HCT116 (cell line): ENCODE data around the gene RIN1. TPM values are rescaled to one million over a fixed set of nuclear protein-coding genes. Genes with fewer than 3 reads are reported as not detected.

Source experiments
- ATAC-seq: fragments of 200-7000 bp; cut with Tn5 transposase; 2 replicates; pipeline ENCODE4 v1.9.1; 2020; ENCODE audit warnings: mild to moderate bottlenecking, moderate library complexity
- BruUV-seq: library from RNA; stranded (reverse); fragments of 400-500 nt; replicated peaks from 2 replicates; lab custom pipeline; 2021; lab: Mats Ljungman, UMichigan
- CTCF ChIA-PET: fragments of 300-600 bp; sonication (Branson Sonifier 250); formaldehyde crosslinking; loops from one replicate; lab custom pipeline; 2021; ENCODE audit warnings: antibody characterized with exemption; lab: Charles Lee
- POLR2A ChIA-PET: fragments of 300-600, 350-600 bp; sonication (Branson Sonifier 250); formaldehyde crosslinking; loops from one replicate; lab custom pipeline; 2021; ENCODE audit warnings: antibody characterized with exemption; lab: Charles Lee
- RAD21 ChIA-PET, 2 experiments: fragments of 300-600 bp; sonication (Branson Sonifier 250); formaldehyde crosslinking; loops; one replicate each; lab custom pipeline; 2023; ENCODE audit warnings: low total read pairs in 2 of 2; ENCODE audit not compliant: uncharacterized antibody in 2 of 2, unreplicated experiment in 2 of 2, low non-redundant PET in 1 of 2; lab: Charles Lee
- DNase-seq: peaks from one replicate; pipeline ENCODE4 v3.0.0-alpha.2; 2010; ENCODE audit warnings: low read depth, low spot score
- H2AFZ ChIP-seq: fragments of 200-600 bp; shearing (Covaris generic), sonication (generic); 2 replicates; pipeline ENCODE4 v1.6.1; 2017; ENCODE audit warnings: low read depth, mixed run types, mixed read lengths, antibody characterized with exemption, low read length; ENCODE audit not compliant: poor library complexity, severe bottlenecking
- H3K27ac ChIP-seq: 2 replicates; pipeline ENCODE4 v1.5.1; 2012; ENCODE audit warnings: low read depth, low read length
- H3K27me3 ChIP-seq: fragments of 200-600 bp; sonication (generic); 2 replicates; pipeline ENCODE4 v1.6.1; 2016; ENCODE audit warnings: mixed run types, low read length, mixed read lengths; ENCODE audit not compliant: insufficient read depth
- H3K36me3 ChIP-seq, 2 experiments: fragments of 200-500 bp in 1 of 2; fragments of 200-600 bp in 1 of 2; sonication (Bioruptor generic) in 1 of 2; sonication (generic) in 1 of 2; 2 replicates each; pipeline versions ENCODE4 v1.5.1 to v1.6.1; 2014 to 2016; ENCODE audit warnings: low read length in 2 of 2, inconsistent platforms in 1 of 2, mixed read lengths in 1 of 2, mixed run types in 1 of 2; ENCODE audit not compliant: insufficient read depth in 2 of 2, control insufficient read depth in 1 of 2
- H3K4me1 ChIP-seq, 2 experiments: fragments of 200-600 bp in 1 of 2; sonication (generic) in 1 of 2; 2 replicates each; pipeline versions ENCODE4 v1.5.1 to v1.6.1; 2012 to 2017; ENCODE audit warnings: low read length in 2 of 2, inconsistent platforms in 1 of 2, mild to moderate bottlenecking in 1 of 2, mixed read lengths in 1 of 2, mixed run types in 1 of 2, moderate library complexity in 1 of 2; ENCODE audit not compliant: insufficient read depth in 2 of 2, control insufficient read depth in 1 of 2
- H3K4me2 ChIP-seq: fragments of 200-600 bp; sonication (generic); 2 replicates; pipeline ENCODE4 v1.6.1; 2017; ENCODE audit warnings: mixed run types, low read length, mixed read lengths
- H3K4me3 ChIP-seq, 2 experiments: fragments of 200-600 bp in 1 of 2; sonication (generic) in 1 of 2; replicated peaks in 1 of 2; 2 replicates each; pipeline ENCODE4 v1.5.1; 2011 to 2016; ENCODE audit warnings: low read length in 2 of 2, control low read depth in 1 of 2, low read depth in 1 of 2, mild to moderate bottlenecking in 1 of 2, mixed read lengths in 1 of 2, mixed run types in 1 of 2
- H3K79me2 ChIP-seq: fragments of 200-600 bp; sonication (generic); 2 replicates; pipeline ENCODE4 v1.6.1; 2017; ENCODE audit warnings: mild to moderate bottlenecking, mixed run types, low read length, moderate library complexity, mixed read lengths; ENCODE audit not compliant: insufficient read depth
- H3K9ac ChIP-seq: fragments of 200-600 bp; sonication (generic); 2 replicates; pipeline ENCODE4 v1.6.1; 2016; ENCODE audit warnings: low read length, mixed read lengths
- H3K9me2 ChIP-seq: fragments of 200-600 bp; sonication (generic), shearing (Covaris generic); 2 replicates; pipeline ENCODE4 v1.6.1; 2017; ENCODE audit warnings: mixed run types, mild to moderate bottlenecking, moderate library complexity; ENCODE audit not compliant: insufficient read depth
- H3K9me3 ChIP-seq, 2 experiments: fragments of 200-500 bp in 1 of 2; fragments of 200-600 bp in 1 of 2; sonication (Bioruptor generic) in 1 of 2; sonication (generic) in 1 of 2; 2 replicates each; pipeline ENCODE4 v1.6.1; 2014 to 2017; ENCODE audit warnings: low read length in 2 of 2, mixed read lengths in 2 of 2, inconsistent platforms in 1 of 2, low read depth in 1 of 2, mild to moderate bottlenecking in 1 of 2, mixed run types in 1 of 2, moderate library complexity in 1 of 2; ENCODE audit not compliant: control insufficient read depth in 1 of 2, insufficient read depth in 1 of 2
- H4K20me1 ChIP-seq: fragments of 200-600 bp; sonication (generic), shearing (Covaris generic); 2 replicates; pipeline ENCODE4 v1.6.1; 2017; ENCODE audit warnings: mixed run types, mild to moderate bottlenecking, moderate library complexity; ENCODE audit not compliant: insufficient read depth
- ATF3 ChIP-seq: IDR thresholded peaks from 2 replicates; pipeline ENCODE4 v1.6.1; 2012
- CBX3 ChIP-seq: IDR thresholded peaks from 2 replicates; pipeline ENCODE4 v1.6.1; 2012; ENCODE audit warnings: low read depth
- CTCF ChIP-seq, 3 experiments: fragments of 200-600 bp in 1 of 3; sonication (generic) in 1 of 3; IDR thresholded peaks in 2 of 3; conservative IDR thresholded peaks in 1 of 3; 2 replicates each; pipeline ENCODE4 v1.5.1; 2012 to 2017; ENCODE audit warnings: low read depth in 2 of 3, low read length in 2 of 3, antibody characterized with exemption in 1 of 3, borderline replicate concordance in 1 of 3, control low read depth in 1 of 3, mild to moderate bottlenecking in 1 of 3, mixed read lengths in 1 of 3, mixed run types in 1 of 3, moderate library complexity in 1 of 3; ENCODE audit not compliant: insufficient read depth in 1 of 3
- EGR1 ChIP-seq: IDR thresholded peaks from 2 replicates; pipeline ENCODE4 v1.6.1; 2012; ENCODE audit warnings: low read depth
- EZH2 ChIP-seq: fragments of 200-600 bp; sonication (generic); IDR thresholded peaks from 2 replicates; pipeline ENCODE4 v1.6.1; 2017; ENCODE audit warnings: antibody characterized with exemption, mixed run types
- EZH2phosphoT487 ChIP-seq: fragments of 200-600 bp; IDR thresholded peaks from 2 replicates; pipeline ENCODE4 v1.6.1; 2018; ENCODE audit warnings: antibody characterized with exemption, borderline replicate concordance
- FOSL1 ChIP-seq: IDR thresholded peaks from 2 replicates; pipeline ENCODE4 v1.6.1; 2012; ENCODE audit warnings: low read depth
- JUND ChIP-seq: IDR thresholded peaks from 2 replicates; pipeline ENCODE4 v1.6.1; 2012
- MAX ChIP-seq: IDR thresholded peaks from 2 replicates; pipeline ENCODE4 v1.6.1; 2012
- POLR2AphosphoS5 ChIP-seq: IDR thresholded peaks from 2 replicates; pipeline ENCODE4 v1.6.1; 2011; ENCODE audit warnings: mild to moderate bottlenecking, low read depth, low read length, moderate library complexity
- SIN3A ChIP-seq: IDR thresholded peaks from 2 replicates; pipeline ENCODE4 v1.6.1; 2012; ENCODE audit warnings: low read depth
- SRF ChIP-seq: IDR thresholded peaks from 2 replicates; pipeline ENCODE4 v1.6.1; 2012; ENCODE audit warnings: low read depth
- YY1 ChIP-seq: IDR thresholded peaks from 2 replicates; pipeline ENCODE4 v1.6.1; 2011; ENCODE audit warnings: low read length, low read depth, moderate library complexity, mild to moderate bottlenecking; ENCODE audit not compliant: insufficient replicate concordance; ENCODE audit errors: extremely low read depth
- ZFX ChIP-seq: fragments of 450-650 bp; IDR thresholded peaks from 2 replicates; pipeline ENCODE4 v1.6.1; 2017
- ZNF274 ChIP-seq: fragments of 200-500 bp; sonication (Bioruptor generic); IDR thresholded peaks from 2 replicates; pipeline ENCODE4 v1.6.1; 2014; ENCODE audit warnings: mild to moderate bottlenecking, low read depth, low read length, inconsistent platforms
- intact Hi-C: fragments of 100-400 bp; cut with micrococcal nuclease; formaldehyde crosslinking; loops from 2 replicates; pipeline ENCODE4 v1.10.0; 2022
- total RNA-seq: library from RNA; stranded (reverse); gene quantifications from one replicate; pipeline ENCODE4 v1.2.1, GENCODE V29; 2021; ENCODE audit not compliant: unreplicated experiment

RIN1 gene
- total RNA-seq, 1 experiment from 2014 or later, result 38.7 TPM

DNA sequence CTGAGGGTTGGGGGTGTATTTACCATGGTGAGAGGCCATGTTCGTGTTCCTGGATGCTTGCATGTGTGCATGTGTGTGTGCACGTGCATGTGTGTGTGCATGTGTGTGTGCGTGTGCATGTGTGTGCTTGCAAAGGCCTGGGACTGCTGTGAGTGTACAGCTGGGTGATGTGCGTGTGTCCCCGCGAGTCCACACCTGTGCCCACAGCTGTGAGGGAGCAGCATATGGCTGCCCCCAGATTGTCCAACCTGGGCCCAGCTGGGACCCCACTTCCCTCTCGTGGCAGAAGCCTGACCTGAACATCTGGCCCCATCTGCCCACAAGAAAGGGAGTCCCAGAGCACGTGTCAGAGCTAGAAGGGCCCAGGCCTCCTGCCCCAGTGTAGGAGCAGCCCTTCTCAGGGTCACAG lies 11.0 kb downstream of the RIN1 start (continued):
- TF ChIP-seq ZNF274 (no peak), POLR2AphosphoS5 (no peak), FOSL1 (no peak), EZH2 (no peak), SRF (no peak), MAX (no peak), SIN3A (no peak)

GRCh38 chr11:66324664-66325063 lies 11.6 kb downstream of the RIN1 start:
- Histone ChIP-seq H3K27me3 (no peaks in the 10 kb centered on the region), H3K9me2 (no peaks in the 10 kb centered on the region), H2AFZ (no peak overlapping the region), H3K4me3 (no peak overlapping the region), H3K27ac (no peak overlapping the region), H3K9me3 (no peaks in the 10 kb centered on the region), H3K4me1 (peaks cover 17 to 51% of the 10 kb centered on the region in 2 experiments), H3K79me2 (no peaks in the 10 kb centered on the region), H3K4me2 (peak overlapping the region; percentile 46), H3K36me3 (no peaks in the 10 kb centered on the region), H3K9ac (peak overlapping the region; percentile 11; the same call in 1 of the 2 replicates), H4K20me1 (no peaks in the 10 kb centered on the region)
- no TSS peak for BruUV-seq
- TF ChIP-seq CTCF (IDR thresholded peaks at IDR 0.05 in 2 of 3, conservative IDR thresholded peaks at IDR 0.05 in 1 of 3; ENCODE audit: borderline replicate concordance in 1 of 3, insufficient read depth in 1 of 3, low read depth in 2 of 3, low read length in 2 of 3) (no peak), YY1 (no peak), CBX3 (no peak), EZH2phosphoT487 (no peak), SIN3A (no peak), ATF3 (no peak), ZNF274 (no peak), JUND (no peak), SRF (no peak), ZFX (no peak), EGR1 (no peak)
- no peak for ATAC-seq
- ChIA-PET RAD21 (no interaction called here), CTCF (interaction anchor here (2.1 kb wide), 1 partner anchor 13 kb away, joined by 9 read pairs; no protein-coding TSS in a partner anchor), POLR2A (no interaction called here)
- intact Hi-C loops, result no loop called here
- DNase-seq, result no peak
